Lower lobe of right lung (tissue), 2 donors: ENCODE measurements around the gene SLC25A33. TPM values are rescaled to one million over a fixed set of nuclear protein-coding genes. Genes with fewer than 3 reads are reported as not detected.

Experiments used
- ATAC-seq, 2 donors: fragments of 200-7000 bp; cut with Tn5 transposase; one replicate each; pipeline ENCODE4 v1.9.1; 2020 to 2022; ENCODE audit warnings: mild to moderate bottlenecking in 2 of 2, moderate library complexity in 2 of 2
- DNase-seq: peaks from one replicate; pipeline ENCODE4 v3.0.0-alpha.2; 2020
- H3K27ac ChIP-seq: fragments of 200-600 bp; one replicate; pipeline ENCODE4 v1.8.0; 2022
- H3K27me3 ChIP-seq: fragments of 200-600 bp; one replicate; pipeline ENCODE4 v1.8.0; 2022; ENCODE audit warnings: low read depth
- H3K36me3 ChIP-seq: fragments of 200-600 bp; one replicate; pipeline ENCODE4 v1.8.0; 2022; ENCODE audit warnings: mild to moderate bottlenecking
- H3K4me1 ChIP-seq: fragments of 200-600 bp; one replicate; pipeline ENCODE4 v1.8.0; 2022
- H3K4me3 ChIP-seq: fragments of 200-600 bp; one replicate; pipeline ENCODE4 v1.8.0; 2022; ENCODE audit warnings: mild to moderate bottlenecking
- H3K9me3 ChIP-seq: fragments of 200-600 bp; one replicate; pipeline ENCODE4 v1.8.0; 2022
- CTCF ChIP-seq: fragments of 200-600 bp; IDR thresholded peaks from one replicate; pipeline ENCODE4 v1.8.0; 2022; ENCODE audit warnings: antibody characterized with exemption, mild to moderate bottlenecking
- intact Hi-C: fragments of 100-400 bp; cut with DNase I; formaldehyde crosslinking; loops from one replicate; pipeline ENCODE4 v1.11.0; 2022
- total RNA-seq: library from RNA; stranded (reverse); fragmentation: NEBNext Ultra II Directional; extraction: Animal tissue kit (Norgen Biotek cat#: 25700); gene quantifications from one replicate; pipeline ENCODE4 v1.2.1, GENCODE V29; 2021
- donor health status: DM: no; HTN: yes; CAD: no; lungs with severe emphysema.

SLC25A33 gene
- total RNA-seq, 1 donor from 2014 or later, result 3.9 TPM

- Histone ChIP-seq H3K4me3 (no peak overlapping the region), H3K4me1 (no peaks in the 10 kb centered on the region), H3K27ac (no peak overlapping the region), H3K36me3 (peaks cover 67% of the 10 kb centered on the region), H3K27me3 (no peaks in the 10 kb centered on the region), H3K9me3 (no peaks in the 10 kb centered on the region)
- no peak for ATAC-seq
- TF ChIP-seq CTCF, result no peak
- intact Hi-C loops, result no loop called here
- no peak for DNase-seq
Observed at GRCh38 chr1:9602794-9603167, 63.5 kb downstream of the SLC25A33 start.

GRCh38 chr1:9603307-9603706 is 64.0 kb downstream of the SLC25A33 start:
- Histone ChIP-seq H3K27ac (no peak overlapping the region), H3K36me3 (peaks cover 69% of the 10 kb centered on the region), H3K27me3 (no peaks in the 10 kb centered on the region), H3K4me3 (no peak overlapping the region), H3K9me3 (no peaks in the 10 kb centered on the region), H3K4me1 (no peaks in the 10 kb centered on the region)
- no peak for DNase-seq
- TF ChIP-seq CTCF, result no peak
- ATAC-seq, result no peak
- intact Hi-C loops, result no loop called here

GRCh38 chr1:9603766-9604753 is 64.8 kb downstream of the SLC25A33 start:
- Histone ChIP-seq H3K9me3 (no peaks in the 10 kb centered on the region), H3K27ac (no peak overlapping the region), H3K27me3 (no peaks in the 10 kb centered on the region), H3K4me1 (no peaks in the 10 kb centered on the region), H3K4me3 (no peak overlapping the region), H3K36me3 (peaks cover 67% of the 10 kb centered on the region)
- DNase-seq, result no peak
- ATAC-seq, result no peak
- intact Hi-C loops, result no loop called here
- no peak for TF ChIP-seq CTCF

- no peaks in the 10 kb centered on the region for H3K9me3 ChIP-seq
- H3K4me1 ChIP-seq, result no peaks in the 10 kb centered on the region
- no peak for TF ChIP-seq CTCF
- H3K27me3 ChIP-seq, result no peaks in the 10 kb centered on the region
- H3K27ac ChIP-seq, result no peak overlapping the region
- intact Hi-C loops, result no loop called here
- peaks cover 67% of the 10 kb centered on the region for H3K36me3 ChIP-seq
- no peak overlapping the region for H3K4me3 ChIP-seq
- no peak for ATAC-seq
- DNase-seq, result no peak
Observed at GRCh38 chr1:9604836-9605235, 65.6 kb downstream of the SLC25A33 start.

- ATAC-seq (no peak), DNase-seq (no peak)
- Histone ChIP-seq H3K36me3 (peaks cover 59% of the 10 kb centered on the region), H3K4me3 (no peak overlapping the region), H3K4me1 (no peaks in the 10 kb centered on the region), H3K27ac (no peak overlapping the region), H3K9me3 (no peaks in the 10 kb centered on the region), H3K27me3 (no peaks in the 10 kb centered on the region)
- intact Hi-C loops, result no loop called here
- no peak for TF ChIP-seq CTCF
Observed at GRCh38 chr1:9605946-9606455, 66.7 kb downstream of the SLC25A33 start.
